ENCODE results near the gene FIGNL1. TPM values are rescaled to one million over a fixed set of nuclear protein-coding genes. Genes with fewer than 3 reads are reported as not detected.

Gene FIGNL1
- total RNA-seq, 4 donors from 2014 or later = 0.80 to 6.2 (median 3.6) TPM

- intact Hi-C loops (cut with DNase I; ENCODE audit: low total_unique reads) = no loop called here
- Histone ChIP-seq H3K4me1 (peaks cover 0 to 7% (median 3%) of the 10 kb centered on the region in 4 donors), H3K9me3 (no peaks in the 10 kb centered on the region), H3K27ac (no peak overlapping the region), H3K4me3 (no peak overlapping the region), H3K27me3 (no peaks in the 10 kb centered on the region), H3K36me3 (no peaks in the 10 kb centered on the region)
- in situ Hi-C loops (cut with MboI; ENCODE audit: low pct_ligation_motif_present in 1 of 4, low pct_unique_long_range_greater_than_20kb in 1 of 4, low sequenced_read_pairs in 3 of 4) = loop anchor here (25.0 kb wide), 6 partner anchors 157 to 707 kb away; no protein-coding TSS in a partner anchor
- no peak for DNase-seq
- 64% methylated on average over 5 of the region's 5 CpGs; no CpG with 5 or more reads in 1 of the 2 donors for WGBS, 2 donors (ENCODE audit: low coverage in 1 of 2)
- no peak for TF ChIP-seq POLR2AphosphoS5 (IDR thresholded peaks at IDR 0.05)
Measured at GRCh38 chr7:50454968-50455367, 4.8 kb upstream of the FIGNL1 start.

GRCh38 chr7:50450590-50451032, 461 bp upstream of the FIGNL1 start:
- Histone ChIP-seq H3K27me3 (no peaks in the 10 kb centered on the region), H3K27ac (peak overlapping the region; percentile 59 to 85 (median 76)), H3K4me1 (peaks cover 0 to 16% (median 13%) of the 10 kb centered on the region in 4 donors), H3K36me3 (no peaks in the 10 kb centered on the region), H3K4me3 (peak overlapping the region; percentile 49 to 87 (median 72)), H3K9me3 (no peaks in the 10 kb centered on the region)
- DNase-seq = peak; percentile 16
- intact Hi-C loops (cut with DNase I; ENCODE audit: low total_unique reads) (no loop called here), in situ Hi-C loops (cut with MboI; ENCODE audit: low pct_ligation_motif_present in 1 of 4, low pct_unique_long_range_greater_than_20kb in 1 of 4, low sequenced_read_pairs in 3 of 4) (loop anchor here (25.0 kb wide), 6 partner anchors 162 to 712 kb away; no protein-coding TSS in a partner anchor)
- 55% methylated on average over 32 of the region's 32 CpGs; no CpG with 5 or more reads in 1 of the 2 donors for WGBS, 2 donors (ENCODE audit: low coverage in 1 of 2)
- TF ChIP-seq POLR2AphosphoS5 (IDR thresholded peaks at IDR 0.05) (no peak), EP300 (IDR thresholded peaks at IDR 0.05; ENCODE audit: low read depth) (no peak), POLR2A (IDR thresholded peaks at IDR 0.05) (no peak), CTCF (IDR thresholded peaks at IDR 0.05) (no peak)

GRCh38 chr7:50449501-50449880, 659 bp downstream of the FIGNL1 start:
- Histone ChIP-seq H3K27ac (peak overlapping the region; percentile 59 to 85 (median 76)), H3K27me3 (no peaks in the 10 kb centered on the region), H3K4me1 (peaks cover 0 to 16% (median 13%) of the 10 kb centered on the region in 4 donors), H3K4me3 (peak overlapping the region; percentile 49 to 87 (median 72)), H3K9me3 (no peaks in the 10 kb centered on the region), H3K36me3 (no peaks in the 10 kb centered on the region)
- 0 to 10% methylated on average over 1 to 5 of the region's 5 CpGs for WGBS, 2 donors (ENCODE audit: low coverage in 1 of 2)
- intact Hi-C loops (cut with DNase I; ENCODE audit: low total_unique reads) (loop anchor here (2.0 kb wide), 1 partner anchor 61 kb away; no protein-coding TSS in a partner anchor), in situ Hi-C loops (cut with MboI; ENCODE audit: low pct_ligation_motif_present in 1 of 4, low pct_unique_long_range_greater_than_20kb in 1 of 4, low sequenced_read_pairs in 3 of 4) (no loop called here)
- TF ChIP-seq POLR2AphosphoS5 (IDR thresholded peaks at IDR 0.05) (no peak), CTCF (IDR thresholded peaks at IDR 0.05) (no peak), POLR2A (IDR thresholded peaks at IDR 0.05) (no peak), EP300 (IDR thresholded peaks at IDR 0.05; ENCODE audit: low read depth) (no peak)
- no peak for DNase-seq

GRCh38 chr7:50448823-50449222, 1.3 kb downstream of the FIGNL1 start:
- in situ Hi-C loops (cut with MboI; ENCODE audit: low pct_ligation_motif_present in 1 of 4, low pct_unique_long_range_greater_than_20kb in 1 of 4, low sequenced_read_pairs in 3 of 4) (no loop called here), intact Hi-C loops (cut with DNase I; ENCODE audit: low total_unique reads) (loop anchor here (2.0 kb wide), 1 partner anchor 62 kb away; no protein-coding TSS in a partner anchor)
- Histone ChIP-seq H3K36me3 (no peaks in the 10 kb centered on the region), H3K4me1 (peaks cover 0 to 16% (median 13%) of the 10 kb centered on the region in 4 donors), H3K9me3 (no peaks in the 10 kb centered on the region), H3K27me3 (no peaks in the 10 kb centered on the region), H3K27ac (no peak overlapping the region), H3K4me3 (no peak overlapping the region)
- no peak for DNase-seq
- no peak for TF ChIP-seq POLR2AphosphoS5 (IDR thresholded peaks at IDR 0.05)
- no peak for TF ChIP-seq CTCF (IDR thresholded peaks at IDR 0.05)
- no peak for TF ChIP-seq POLR2A (IDR thresholded peaks at IDR 0.05)
- TF ChIP-seq EP300 (IDR thresholded peaks at IDR 0.05; ENCODE audit: low read depth) = no peak

- Histone ChIP-seq H3K27ac (no peak overlapping the region), H3K27me3 (no peaks in the 10 kb centered on the region), H3K9me3 (no peaks in the 10 kb centered on the region), H3K36me3 (no peaks in the 10 kb centered on the region), H3K4me3 (no peak overlapping the region), H3K4me1 (peaks cover 0 to 16% (median 13%) of the 10 kb centered on the region in 4 donors)
- in situ Hi-C loops (cut with MboI; ENCODE audit: low pct_ligation_motif_present in 1 of 4, low pct_unique_long_range_greater_than_20kb in 1 of 4, low sequenced_read_pairs in 3 of 4) (no loop called here), intact Hi-C loops (cut with DNase I; ENCODE audit: low total_unique reads) (no loop called here)
- no peak for DNase-seq
- 64 to 92% methylated on average over 4 of the region's 4 CpGs for WGBS, 2 donors (ENCODE audit: low coverage in 1 of 2)
- TF ChIP-seq POLR2AphosphoS5 (IDR thresholded peaks at IDR 0.05) = no peak
- TF ChIP-seq CTCF (IDR thresholded peaks at IDR 0.05) = no peak
- no peak for TF ChIP-seq POLR2A (IDR thresholded peaks at IDR 0.05)
- no peak for TF ChIP-seq EP300 (IDR thresholded peaks at IDR 0.05; ENCODE audit: low read depth)
Measured at GRCh38 chr7:50446542-50446960, 3.6 kb downstream of the FIGNL1 start.

Data from transverse colon (tissue), 4 donors.